ENCODE data around the gene EED. TPM values are rescaled to one million over a fixed set of nuclear protein-coding genes. Genes with fewer than 3 reads are reported as not detected.

The EED gene
- total RNA-seq, result 18.0 and 19.1 TPM in 2 replicates

GRCh38 chr11:86244522-86245368, at the start of gene EED:
EED (plus strand) TSS chr11:86244753; CDS start chr11:86245230, 477 bp downstream.

GRCh38 chr11:86302092-86302793, 57.7 kb downstream of the EED start, which contains the start of gene HIKESHI:
HIKESHI (plus strand) TSS chr11:86302240; CDS start chr11:86302449, 209 bp downstream.

Small RNAs within 50 kb of the gene (small RNA-seq; reads per million reads assigned to genes)
- not detected for gene RF00017
- not detected for gene RN7SL225P

Other genes with a start within 250 kb of the EED start
- gene PICALM, start 175.7 kb upstream of the EED start, total RNA-seq, result 158 and 211 TPM in 2 replicates
- gene HIKESHI, start 57.5 kb downstream of the EED start, total RNA-seq, result 59.2 and 70.2 TPM in 2 replicates
- 0.39 and 1.1 TPM in 2 replicates for gene CCDC81, start 130.1 kb downstream of the EED start, total RNA-seq

Measured in subcutaneous preadipocyte (primary cell).